GM12872 (cell line): Measurements from ENCODE around the gene GPR155.

Experiments
- TF ChIP-seq, protein P1 (sequence below): IDR thresholded peaks from 3 replicates; pipeline ENCODE4 v1.5.1; 2011; ENCODE audit warnings: low read depth, mild to moderate bottlenecking, low read length, moderate library complexity; ENCODE audit not compliant: insufficient read depth

The GPR155 gene

DNA sequence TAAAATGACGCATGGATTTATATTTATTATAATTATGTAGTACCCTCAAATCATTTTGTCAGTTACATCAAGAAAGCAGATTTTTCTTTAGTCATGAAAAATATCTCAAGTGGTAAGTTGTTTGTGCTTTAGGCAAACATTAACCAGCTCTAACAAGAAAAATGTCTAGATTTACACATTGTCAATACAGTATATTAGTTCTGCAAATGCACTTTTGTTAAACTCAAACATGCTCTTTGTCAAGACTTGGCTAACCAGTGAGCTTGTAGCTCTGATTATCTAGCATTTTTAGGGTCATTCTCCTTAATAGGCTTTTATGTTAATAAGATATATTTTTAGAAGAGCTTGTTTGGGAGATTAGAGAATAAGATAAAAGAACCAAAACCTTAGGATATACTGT, 58.6 kb downstream of the GPR155 start:
- TF ChIP-seq, protein P1, sequence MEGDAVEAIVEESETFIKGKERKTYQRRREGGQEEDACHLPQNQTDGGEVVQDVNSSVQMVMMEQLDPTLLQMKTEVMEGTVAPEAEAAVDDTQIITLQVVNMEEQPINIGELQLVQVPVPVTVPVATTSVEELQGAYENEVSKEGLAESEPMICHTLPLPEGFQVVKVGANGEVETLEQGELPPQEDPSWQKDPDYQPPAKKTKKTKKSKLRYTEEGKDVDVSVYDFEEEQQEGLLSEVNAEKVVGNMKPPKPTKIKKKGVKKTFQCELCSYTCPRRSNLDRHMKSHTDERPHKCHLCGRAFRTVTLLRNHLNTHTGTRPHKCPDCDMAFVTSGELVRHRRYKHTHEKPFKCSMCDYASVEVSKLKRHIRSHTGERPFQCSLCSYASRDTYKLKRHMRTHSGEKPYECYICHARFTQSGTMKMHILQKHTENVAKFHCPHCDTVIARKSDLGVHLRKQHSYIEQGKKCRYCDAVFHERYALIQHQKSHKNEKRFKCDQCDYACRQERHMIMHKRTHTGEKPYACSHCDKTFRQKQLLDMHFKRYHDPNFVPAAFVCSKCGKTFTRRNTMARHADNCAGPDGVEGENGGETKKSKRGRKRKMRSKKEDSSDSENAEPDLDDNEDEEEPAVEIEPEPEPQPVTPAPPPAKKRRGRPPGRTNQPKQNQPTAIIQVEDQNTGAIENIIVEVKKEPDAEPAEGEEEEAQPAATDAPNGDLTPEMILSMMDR: no peak

DNA sequence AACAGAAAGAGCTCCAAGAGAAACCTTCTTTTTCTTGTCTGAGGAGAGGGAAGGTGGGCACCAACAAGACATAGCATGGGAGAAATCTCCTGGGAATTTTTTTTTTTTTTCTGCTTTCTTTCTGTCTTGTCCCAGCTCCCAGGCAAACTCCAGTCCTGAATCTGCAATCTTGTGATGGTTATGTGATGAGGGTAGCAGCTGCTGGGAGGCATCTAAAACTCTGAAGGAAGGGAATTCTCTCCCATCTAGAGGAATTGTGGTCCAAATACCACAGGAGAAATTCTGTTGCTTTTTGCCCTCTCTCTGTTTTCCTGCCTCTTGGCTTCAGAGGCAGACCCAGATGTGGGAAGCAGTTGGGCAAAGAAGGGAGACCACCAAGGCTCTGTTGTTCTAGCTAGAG, 74.6 kb downstream of the GPR155 start:
- TF ChIP-seq, protein P1: no peak

DNA sequence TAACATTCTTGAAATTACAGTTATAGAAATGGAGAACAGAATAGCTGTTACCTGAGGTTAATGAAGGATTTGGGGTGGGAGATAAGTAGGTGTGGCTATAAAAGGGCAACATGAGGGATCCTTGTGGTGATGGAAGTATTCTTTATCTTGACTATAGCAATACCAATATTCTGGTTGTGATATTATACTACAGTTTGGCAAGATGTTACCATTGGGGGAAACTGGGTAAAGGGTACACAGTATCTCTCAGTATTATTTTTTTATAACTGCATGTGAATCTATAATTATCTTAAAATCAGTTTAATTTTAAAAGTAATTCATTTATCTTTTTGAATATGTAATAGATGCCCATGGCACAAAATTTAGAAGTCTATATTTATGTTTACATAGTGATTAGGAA, 83.2 kb downstream of the GPR155 start:
- TF ChIP-seq, protein P1: no peak

- TF ChIP-seq, protein P1: no peak
Observed at GRCh38 chr2:174400853-174401252, 86.0 kb downstream of the GPR155 start.

GRCh38 chr2:174399171-174399570, 87.7 kb downstream of the GPR155 start:
- TF ChIP-seq, protein P1: no peak

DNA sequence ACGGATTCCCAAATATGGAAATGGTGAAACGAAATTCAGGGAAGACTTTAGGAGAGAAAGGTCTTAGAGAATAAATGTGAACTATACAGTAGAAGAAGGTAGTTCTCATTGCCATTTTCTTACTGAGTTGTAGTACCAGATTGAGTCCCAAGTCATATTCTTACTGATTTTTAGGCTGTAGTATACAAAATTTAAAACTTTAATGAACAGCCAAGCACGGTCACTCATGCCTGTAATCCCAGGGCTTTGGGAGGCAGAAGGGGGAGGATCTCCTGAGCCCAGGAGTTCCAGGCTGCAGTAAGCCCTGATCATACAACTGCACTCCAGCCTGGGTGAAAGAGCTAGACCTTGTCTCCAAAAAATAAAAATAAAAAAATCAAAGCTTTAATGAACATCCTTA, 89.1 kb downstream of the GPR155 start:
- TF ChIP-seq, protein P1: no peak

- TF ChIP-seq, protein P1: no peak
Observed at GRCh38 chr2:174395969-174396630, 90.7 kb downstream of the GPR155 start.
